Endothelial cell (in vitro differentiated cells): ENCODE data around the gene CD151. TPM values are rescaled to one million over a fixed set of nuclear protein-coding genes. Genes with fewer than 3 reads are reported as not detected.

Experiments used
- DNase-seq: peaks from one replicate; pipeline ENCODE4 v3.0.0; 2021; ENCODE audit warnings: low spot score
- H3K27ac Mint-ChIP-seq: one replicate; pipeline ENCODE4 v1.8.0; 2021; ENCODE audit warnings: mixed read lengths, inconsistent platforms; ENCODE audit not compliant: unreplicated experiment
- H3K27me3 Mint-ChIP-seq: one replicate; pipeline ENCODE4 v1.8.0; 2021; ENCODE audit warnings: mild to moderate bottlenecking, moderate library complexity, mixed read lengths, inconsistent platforms; ENCODE audit not compliant: unreplicated experiment
- H3K36me3 Mint-ChIP-seq: one replicate; pipeline ENCODE4 v1.8.0; 2021; ENCODE audit warnings: mild to moderate bottlenecking, low read depth, mixed read lengths, inconsistent platforms; ENCODE audit not compliant: unreplicated experiment
- H3K4me1 Mint-ChIP-seq: one replicate; pipeline ENCODE4 v1.8.0; 2021; ENCODE audit warnings: mild to moderate bottlenecking, mixed read lengths, inconsistent platforms; ENCODE audit not compliant: unreplicated experiment
- H3K4me3 Mint-ChIP-seq: one replicate; pipeline ENCODE4 v1.8.0; 2021; ENCODE audit warnings: mild to moderate bottlenecking, mixed read lengths, inconsistent platforms; ENCODE audit not compliant: unreplicated experiment
- H3K9me3 Mint-ChIP-seq: one replicate; pipeline ENCODE4 v1.8.0; 2021; ENCODE audit warnings: mixed read lengths, inconsistent platforms; ENCODE audit not compliant: unreplicated experiment
- CTCF ChIP-seq: fragments of 200-600 bp; sonication (generic); IDR thresholded peaks from one replicate; pipeline ENCODE4 v1.5.0; 2021; ENCODE audit warnings: antibody characterized with exemption; ENCODE audit not compliant: unreplicated experiment
- total RNA-seq: library from RNA; stranded (reverse); fragmentation: NEBNext Ultra II Directional; extraction: Animal tissue kit (Norgen Biotek cat#: 25700); gene quantifications from one replicate; pipeline ENCODE4 v1.2.1, GENCODE V29; 2021; ENCODE audit not compliant: unreplicated experiment

CD151 gene
- total RNA-seq, 1 donor from 2014 or later: 49.6 TPM

- Mint-ChIP-seq H3K27ac (no peak overlapping the region), H3K4me3 (peak overlapping the region; percentile 73), H3K4me1 (peaks cover 10% of the 10 kb centered on the region), H3K27me3 (peaks cover 3% of the 10 kb centered on the region), H3K36me3 (no peaks in the 10 kb centered on the region), H3K9me3 (no peaks in the 10 kb centered on the region)
- TF ChIP-seq CTCF: no peak
- no peak for DNase-seq
Observed at GRCh38 chr11:839875-840617, 7.3 kb downstream of the CD151 start.

- DNase-seq: no peak
- H3K4me3 Mint-ChIP-seq: peak overlapping the region; percentile 93
- peaks cover 5% of the 10 kb centered on the region for H3K27me3 Mint-ChIP-seq
- no peak overlapping the region for H3K27ac Mint-ChIP-seq
- no peaks in the 10 kb centered on the region for H3K9me3 Mint-ChIP-seq
- H3K36me3 Mint-ChIP-seq: no peaks in the 10 kb centered on the region
- TF ChIP-seq CTCF: no peak
- H3K4me1 Mint-ChIP-seq: peaks cover 10% of the 10 kb centered on the region
Observed at GRCh38 chr11:841981-842369, 9.2 kb downstream of the CD151 start.

GRCh38 chr11:842370-843002 lies 9.7 kb downstream of the CD151 start, which contains the start of the genes POLR2L and TSPAN4:
POLR2L (minus strand) TSS chr11:842529; CDS start chr11:842508, 21 bp downstream.
TSPAN4 (plus strand) TSS chr11:842852; CDS start chr11:850305, 7,453 bp downstream.
- Mint-ChIP-seq H3K4me3 (peak within 1 kb of the TSS; percentile 93), H3K36me3 (no peaks in the 10 kb centered on the region), H3K27me3 (peaks cover 5% of the 10 kb centered on the region), H3K4me1 (peaks cover 10% of the 10 kb centered on the region), H3K9me3 (no peaks in the 10 kb centered on the region), H3K27ac (peak within 1 kb of the TSS; percentile 61)
- DNase-seq: peak; percentile 84
- TF ChIP-seq CTCF: no peak

GRCh38 chr11:843086-843734 lies 10.5 kb downstream of the CD151 start:
- peaks cover 5% of the 10 kb centered on the region for H3K27me3 Mint-ChIP-seq
- peak overlapping the region; percentile 85 for H3K4me3 Mint-ChIP-seq
- DNase-seq: no peak
- H3K4me1 Mint-ChIP-seq: peaks cover 10% of the 10 kb centered on the region
- peak; percentile 25 for TF ChIP-seq CTCF
- no peaks in the 10 kb centered on the region for H3K36me3 Mint-ChIP-seq
- H3K27ac Mint-ChIP-seq: no peak overlapping the region
- no peaks in the 10 kb centered on the region for H3K9me3 Mint-ChIP-seq
